Upper lobe of right lung (tissue), 1 donor: Measurements from ENCODE around the gene MTMR3. TPM values are rescaled to one million over a fixed set of nuclear protein-coding genes. Genes with fewer than 3 reads are reported as not detected.

Source experiments
- ATAC-seq: fragments of 200-7000 bp; cut with Tn5 transposase; one replicate; pipeline ENCODE4 v1.9.1; 2020; ENCODE audit warnings: mild to moderate bottlenecking, moderate library complexity
- DNase-seq: peaks from one replicate; pipeline ENCODE4 v3.0.0-alpha.2; 2020
- H3K27ac ChIP-seq: fragments of 200-600 bp; one replicate; pipeline ENCODE4 v1.8.0; 2022
- H3K27me3 ChIP-seq: fragments of 200-600 bp; one replicate; pipeline ENCODE4 v1.8.0; 2022; ENCODE audit warnings: mild to moderate bottlenecking
- H3K36me3 ChIP-seq: fragments of 200-600 bp; one replicate; pipeline ENCODE4 v1.8.0; 2022
- H3K4me1 ChIP-seq: fragments of 200-600 bp; one replicate; pipeline ENCODE4 v1.8.0; 2022
- H3K4me3 ChIP-seq: fragments of 200-600 bp; one replicate; pipeline ENCODE4 v1.8.0; 2022; ENCODE audit warnings: mild to moderate bottlenecking
- H3K9me3 ChIP-seq: fragments of 200-600 bp; one replicate; pipeline ENCODE4 v1.8.0; 2022
- intact Hi-C: fragments of 100-400 bp; cut with DNase I; formaldehyde crosslinking; loops from one replicate; pipeline ENCODE4 v1.11.0; 2022
- total RNA-seq: library from RNA; stranded (reverse); fragmentation: NEBNext Ultra II Directional; extraction: Animal tissue kit (Norgen Biotek cat#: 25700); gene quantifications from one replicate; pipeline ENCODE4 v1.2.1, GENCODE V29; 2021
- TF ChIP-seq, protein P1 (sequence below): fragments of 200-600 bp; IDR thresholded peaks from one replicate; pipeline ENCODE4 v1.8.0; 2022; ENCODE audit warnings: antibody characterized with exemption
- donor health status: DM: no; HTN: yes; CAD: no; lungs with severe emphysema.

Gene MTMR3
- total RNA-seq, 1 donor from 2014 or later = 50.6 TPM

DNA sequence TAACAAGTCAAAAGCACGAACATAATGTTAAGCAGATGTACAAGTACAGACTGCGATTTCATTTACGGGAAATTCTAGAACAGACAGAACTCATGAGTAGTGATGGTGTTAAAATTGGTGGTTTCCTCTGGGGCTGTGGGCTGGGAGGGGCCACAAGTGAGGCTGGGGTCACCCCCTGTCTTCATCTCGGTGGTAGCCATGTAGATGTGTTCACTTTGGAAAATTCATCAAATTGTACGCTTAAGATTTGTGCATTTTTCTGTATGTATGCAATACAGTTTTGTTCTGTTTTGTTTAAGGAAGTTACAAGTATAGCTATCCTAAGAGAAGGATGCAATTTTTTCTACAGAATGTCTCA lies 44.4 kb upstream of the MTMR3 start:
- no peak for DNase-seq
- Histone ChIP-seq H3K27ac (peak overlapping the region; percentile 89), H3K9me3 (no peaks in the 10 kb centered on the region), H3K4me1 (peaks cover 15% of the 10 kb centered on the region), H3K36me3 (peaks cover 11% of the 10 kb centered on the region), H3K27me3 (no peaks in the 10 kb centered on the region), H3K4me3 (peak overlapping the region; percentile 98)
- ATAC-seq = no peak
- intact Hi-C loops = no loop called here
- TF ChIP-seq, protein P1, sequence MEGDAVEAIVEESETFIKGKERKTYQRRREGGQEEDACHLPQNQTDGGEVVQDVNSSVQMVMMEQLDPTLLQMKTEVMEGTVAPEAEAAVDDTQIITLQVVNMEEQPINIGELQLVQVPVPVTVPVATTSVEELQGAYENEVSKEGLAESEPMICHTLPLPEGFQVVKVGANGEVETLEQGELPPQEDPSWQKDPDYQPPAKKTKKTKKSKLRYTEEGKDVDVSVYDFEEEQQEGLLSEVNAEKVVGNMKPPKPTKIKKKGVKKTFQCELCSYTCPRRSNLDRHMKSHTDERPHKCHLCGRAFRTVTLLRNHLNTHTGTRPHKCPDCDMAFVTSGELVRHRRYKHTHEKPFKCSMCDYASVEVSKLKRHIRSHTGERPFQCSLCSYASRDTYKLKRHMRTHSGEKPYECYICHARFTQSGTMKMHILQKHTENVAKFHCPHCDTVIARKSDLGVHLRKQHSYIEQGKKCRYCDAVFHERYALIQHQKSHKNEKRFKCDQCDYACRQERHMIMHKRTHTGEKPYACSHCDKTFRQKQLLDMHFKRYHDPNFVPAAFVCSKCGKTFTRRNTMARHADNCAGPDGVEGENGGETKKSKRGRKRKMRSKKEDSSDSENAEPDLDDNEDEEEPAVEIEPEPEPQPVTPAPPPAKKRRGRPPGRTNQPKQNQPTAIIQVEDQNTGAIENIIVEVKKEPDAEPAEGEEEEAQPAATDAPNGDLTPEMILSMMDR = no peak

GRCh38 chr22:29839039-29839438 lies 43.9 kb upstream of the MTMR3 start:
- intact Hi-C loops = no loop called here
- H3K36me3 ChIP-seq = peaks cover 6% of the 10 kb centered on the region
- H3K27me3 ChIP-seq = no peaks in the 10 kb centered on the region
- DNase-seq (no peak), ATAC-seq (no peak)
- H3K4me3 ChIP-seq = no peak overlapping the region
- H3K9me3 ChIP-seq = no peaks in the 10 kb centered on the region
- H3K4me1 ChIP-seq = peaks cover 15% of the 10 kb centered on the region
- H3K27ac ChIP-seq = peak overlapping the region; percentile 89
- TF ChIP-seq, protein P1 = no peak

GRCh38 chr22:29840498-29840897 lies 42.5 kb upstream of the MTMR3 start:
- Histone ChIP-seq H3K4me3 (no peak overlapping the region), H3K4me1 (peaks cover 15% of the 10 kb centered on the region), H3K27me3 (no peaks in the 10 kb centered on the region), H3K36me3 (no peaks in the 10 kb centered on the region), H3K27ac (no peak overlapping the region), H3K9me3 (no peaks in the 10 kb centered on the region)
- ATAC-seq = no peak
- TF ChIP-seq, protein P1 = no peak
- intact Hi-C loops = no loop called here
- DNase-seq = no peak

- H3K27ac ChIP-seq = no peak overlapping the region
- no peak for ATAC-seq
- no peaks in the 10 kb centered on the region for H3K27me3 ChIP-seq
- intact Hi-C loops = no loop called here
- peaks cover 8% of the 10 kb centered on the region for H3K4me1 ChIP-seq
- TF ChIP-seq, protein P1 = no peak
- H3K36me3 ChIP-seq = no peaks in the 10 kb centered on the region
- no peaks in the 10 kb centered on the region for H3K9me3 ChIP-seq
- no peak for DNase-seq
- no peak overlapping the region for H3K4me3 ChIP-seq
These were observed 40.8 kb upstream of the MTMR3 start for GRCh38 chr22:29842172-29842571.

GRCh38 chr22:29842740-29843139 lies 40.2 kb upstream of the MTMR3 start:
- Histone ChIP-seq H3K4me3 (no peak overlapping the region), H3K9me3 (no peaks in the 10 kb centered on the region), H3K27ac (no peak overlapping the region), H3K36me3 (no peaks in the 10 kb centered on the region), H3K27me3 (no peaks in the 10 kb centered on the region), H3K4me1 (peaks cover 4% of the 10 kb centered on the region)
- ATAC-seq = peak; percentile 37
- TF ChIP-seq, protein P1 = no peak
- DNase-seq = no peak
- intact Hi-C loops = no loop called here

- Histone ChIP-seq H3K27ac (no peak overlapping the region), H3K9me3 (no peaks in the 10 kb centered on the region), H3K4me1 (no peaks in the 10 kb centered on the region), H3K36me3 (no peaks in the 10 kb centered on the region), H3K27me3 (no peaks in the 10 kb centered on the region), H3K4me3 (no peak overlapping the region)
- no peak for ATAC-seq
- intact Hi-C loops = no loop called here
- no peak for DNase-seq
- TF ChIP-seq, protein P1 = no peak
These were observed 36.7 kb upstream of the MTMR3 start for GRCh38 chr22:29846290-29846689.
